ENCODE data around the gene MRTFA. TPM values are rescaled to one million over a fixed set of nuclear protein-coding genes. Genes with fewer than 3 reads are reported as not detected.

The MRTFA gene
- total RNA-seq, 2 experiments from 2014 or later, result 47.7 to 66.9 TPM

DNA sequence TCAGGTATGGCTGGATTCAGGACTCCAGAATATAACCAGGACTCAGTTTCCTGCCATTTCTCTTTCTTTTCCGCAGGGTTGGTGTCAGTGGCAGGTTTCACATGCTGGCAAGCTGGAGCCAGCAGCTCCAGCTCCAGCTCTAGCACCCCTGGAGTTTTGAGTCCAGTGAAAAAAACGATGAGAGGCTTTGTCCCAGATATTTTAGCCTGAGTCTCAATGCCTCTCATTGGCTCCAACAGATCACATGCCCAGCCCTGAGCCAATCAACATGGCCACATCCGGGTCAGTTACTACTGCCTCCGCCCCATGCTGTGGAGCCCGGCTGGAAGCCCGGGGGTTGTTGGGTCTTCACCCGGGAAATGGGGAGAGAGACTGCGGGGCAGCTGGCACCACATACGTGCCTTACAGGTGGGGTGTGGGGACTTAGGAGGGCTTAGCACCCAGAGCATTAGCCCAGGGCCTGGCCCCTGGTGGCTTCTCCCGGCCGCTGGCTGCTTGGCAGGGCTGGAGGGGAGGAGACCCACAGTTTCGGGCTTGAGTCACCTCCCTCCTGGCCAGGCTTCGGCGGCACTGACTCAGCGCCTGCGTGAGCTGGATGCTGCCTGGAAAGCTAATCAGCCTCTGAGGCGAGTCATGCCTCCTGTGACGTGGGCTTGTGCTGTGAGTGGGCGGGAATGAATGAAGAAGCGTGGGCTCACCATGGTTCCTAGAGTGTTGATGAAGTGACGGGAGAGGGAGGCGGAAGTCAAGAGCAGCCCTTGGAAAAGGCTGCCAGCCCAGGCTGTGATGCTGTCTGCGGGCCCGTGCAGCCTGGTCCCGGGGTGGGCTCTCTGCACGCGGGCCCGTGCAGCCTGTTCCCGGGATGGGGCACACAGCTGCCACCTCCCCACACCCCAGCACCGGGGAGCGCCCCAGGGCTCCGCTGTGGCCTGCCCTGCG lies 15.3 kb upstream of the MRTFA start:
- ChIA-PET CTCF (ENCODE audit: unreplicated experiment) (interaction anchor here (1.5 to 1.7 kb wide), 2 partner anchors 18 to 127 kb away, joined by 3 to 5 read pairs; no protein-coding TSS in a partner anchor), POLR2A (interaction anchor here (0.5 to 1.7 kb wide), 10 partner anchors 15 to 436 kb away, joined by 3 to 6 read pairs (median 3); partner anchors contain the start of gene MRTFA)
- Histone ChIP-seq H2AFZ (ENCODE audit: low read length) (peak overlapping the region; percentile 90), H3K4me2 (ENCODE audit: low read length) (peak overlapping the region; percentile 74), H3K9me3 (ENCODE audit: low read length) (no peaks in the 10 kb centered on the region), H4K20me1 (ENCODE audit: insufficient read depth, low read length) (no peaks in the 10 kb centered on the region), H3K36me3 (ENCODE audit: insufficient read depth, low read length) (no peaks in the 10 kb centered on the region), H3K4me3 (ENCODE audit: low read depth, low read length, poor library complexity, severe bottlenecking) (peak overlapping the region; percentile 79), H3K4me1 (ENCODE audit: insufficient read depth, low read length, poor library complexity, severe bottlenecking) (peaks cover 31% of the 10 kb centered on the region), H3K79me2 (ENCODE audit: insufficient read depth, low read depth, low read length) (peaks cover 5% of the 10 kb centered on the region; the same call in 1 of the 2 replicates), H3K27ac (ENCODE audit: low read depth, low read length, poor library complexity, severe bottlenecking) (peak overlapping the region; percentile 54), H3K9me2 (ENCODE audit: insufficient read depth, low read length) (no peaks in the 10 kb centered on the region)
- peak; percentile 93 for DNase-seq (ENCODE audit: low spot score)
- intact Hi-C loops (cut with micrococcal nuclease; ENCODE audit: unreplicated experiment), result loop anchor here (2.0 kb wide), 1 partner anchor 247 kb away; no protein-coding TSS in a partner anchor
- TF ChIP-seq, protein P1, sequence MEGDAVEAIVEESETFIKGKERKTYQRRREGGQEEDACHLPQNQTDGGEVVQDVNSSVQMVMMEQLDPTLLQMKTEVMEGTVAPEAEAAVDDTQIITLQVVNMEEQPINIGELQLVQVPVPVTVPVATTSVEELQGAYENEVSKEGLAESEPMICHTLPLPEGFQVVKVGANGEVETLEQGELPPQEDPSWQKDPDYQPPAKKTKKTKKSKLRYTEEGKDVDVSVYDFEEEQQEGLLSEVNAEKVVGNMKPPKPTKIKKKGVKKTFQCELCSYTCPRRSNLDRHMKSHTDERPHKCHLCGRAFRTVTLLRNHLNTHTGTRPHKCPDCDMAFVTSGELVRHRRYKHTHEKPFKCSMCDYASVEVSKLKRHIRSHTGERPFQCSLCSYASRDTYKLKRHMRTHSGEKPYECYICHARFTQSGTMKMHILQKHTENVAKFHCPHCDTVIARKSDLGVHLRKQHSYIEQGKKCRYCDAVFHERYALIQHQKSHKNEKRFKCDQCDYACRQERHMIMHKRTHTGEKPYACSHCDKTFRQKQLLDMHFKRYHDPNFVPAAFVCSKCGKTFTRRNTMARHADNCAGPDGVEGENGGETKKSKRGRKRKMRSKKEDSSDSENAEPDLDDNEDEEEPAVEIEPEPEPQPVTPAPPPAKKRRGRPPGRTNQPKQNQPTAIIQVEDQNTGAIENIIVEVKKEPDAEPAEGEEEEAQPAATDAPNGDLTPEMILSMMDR (conservative IDR thresholded peaks at IDR 0.05; ENCODE audit: low read length), result no peak
- TF ChIP-seq EZH2phosphoT487 (IDR thresholded peaks at IDR 0.05; ENCODE audit: borderline replicate concordance, low read depth, low read length), result no peak
- no TSS peak for BruUV-seq (replicated peaks)

DNA sequence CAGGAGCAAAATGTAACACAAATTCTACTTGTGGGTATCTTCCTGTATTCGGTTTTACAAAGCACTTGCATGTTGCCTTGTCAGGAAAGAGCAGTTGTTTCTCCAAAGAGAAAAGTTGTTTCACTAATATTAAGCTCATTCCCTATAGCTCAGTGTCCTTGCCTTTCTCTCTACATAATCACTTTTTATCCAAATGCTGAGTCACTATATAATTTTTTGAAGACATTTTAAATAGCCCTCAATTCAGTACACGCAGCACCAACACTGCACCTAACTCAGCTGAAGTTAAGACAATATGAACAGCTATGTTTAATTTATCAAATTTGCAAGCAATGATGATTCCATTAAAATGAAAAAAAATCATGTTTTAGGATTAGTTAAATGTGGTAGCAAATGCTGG lies 14.5 kb upstream of the MRTFA start:
- no peaks in the 10 kb centered on the region for H3K9me2 ChIP-seq (ENCODE audit: insufficient read depth, low read length)
- peaks cover 5% of the 10 kb centered on the region; the same call in 1 of the 2 replicates for H3K79me2 ChIP-seq (ENCODE audit: insufficient read depth, low read depth, low read length)
- peak overlapping the region; percentile 79 for H3K4me3 ChIP-seq (ENCODE audit: low read depth, low read length, poor library complexity, severe bottlenecking)
- CTCF ChIA-PET (ENCODE audit: unreplicated experiment), result interaction anchor here (1.5 to 1.7 kb wide), 2 partner anchors 18 to 127 kb away, joined by 3 to 5 read pairs; no protein-coding TSS in a partner anchor
- BruUV-seq (replicated peaks), result TSS peak; percentile 89
- no peaks in the 10 kb centered on the region for H4K20me1 ChIP-seq (ENCODE audit: insufficient read depth, low read length)
- no peak for DNase-seq (ENCODE audit: low spot score)
- H2AFZ ChIP-seq (ENCODE audit: low read length), result peak overlapping the region; percentile 90
- intact Hi-C loops (cut with micrococcal nuclease; ENCODE audit: unreplicated experiment), result no loop called here
- H3K4me2 ChIP-seq (ENCODE audit: low read length), result peak overlapping the region; percentile 74
- no peaks in the 10 kb centered on the region for H3K36me3 ChIP-seq (ENCODE audit: insufficient read depth, low read length)
- peaks cover 39% of the 10 kb centered on the region for H3K4me1 ChIP-seq (ENCODE audit: insufficient read depth, low read length, poor library complexity, severe bottlenecking)
- no peaks in the 10 kb centered on the region for H3K9me3 ChIP-seq (ENCODE audit: low read length)
- peak overlapping the region; percentile 54 for H3K27ac ChIP-seq (ENCODE audit: low read depth, low read length, poor library complexity, severe bottlenecking)
- POLR2A ChIA-PET, result interaction anchor here (0.6 to 1.4 kb wide), 10 partner anchors 14 to 435 kb away, joined by 3 to 6 read pairs (median 4); partner anchors contain the start of gene MRTFA
- no peak for TF ChIP-seq EZH2phosphoT487 (IDR thresholded peaks at IDR 0.05; ENCODE audit: borderline replicate concordance, low read depth, low read length)
- TF ChIP-seq, protein P1 (conservative IDR thresholded peaks at IDR 0.05; ENCODE audit: low read length), result no peak
